Stimulated activated CD4-positive, alpha-beta T cell treated with anti-CD3 and anti-CD28 coated beads, Interleukin-15, amount 100 ng/mL, for 1 hour (primary cell): ENCODE measurements around the gene BIN2.
"Not testable (repeated sequence)": the region's sequence is repeated elsewhere in the genome, so short reads cannot be mapped to it uniquely, and the experiment has no call there.

ENCODE experiments used
- DNase-seq, 2 donors: peaks; one replicate each; pipeline ENCODE4 v3.0.0-alpha.2; 2020; ENCODE audit warnings: low read depth in 1 of 2, low spot score in 1 of 2

BIN2 gene

DNA sequence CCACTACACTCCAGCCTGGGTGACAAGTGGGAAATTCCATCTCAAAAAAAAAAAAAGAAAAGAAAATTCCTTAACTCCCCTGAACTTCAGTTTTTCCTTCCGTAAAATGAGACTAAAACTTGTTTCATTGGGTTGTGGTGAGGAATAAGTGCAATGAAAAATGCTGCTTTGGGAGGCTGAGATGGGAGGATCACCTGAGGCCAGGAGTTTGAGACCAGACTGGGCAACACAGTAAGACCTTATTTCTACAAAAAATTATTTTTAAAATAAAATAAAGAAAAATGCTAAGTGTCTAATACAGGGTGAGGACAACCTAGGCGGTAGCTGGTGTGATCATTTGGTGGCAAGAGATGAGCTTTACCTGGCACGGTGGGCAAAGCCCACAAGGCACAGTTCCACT lies 60.6 kb downstream of the BIN2 start:
- DNase-seq, result no peak

- no peak for DNase-seq
Observed at GRCh38 chr12:51262758-51263177, 61.2 kb downstream of the BIN2 start.

DNA sequence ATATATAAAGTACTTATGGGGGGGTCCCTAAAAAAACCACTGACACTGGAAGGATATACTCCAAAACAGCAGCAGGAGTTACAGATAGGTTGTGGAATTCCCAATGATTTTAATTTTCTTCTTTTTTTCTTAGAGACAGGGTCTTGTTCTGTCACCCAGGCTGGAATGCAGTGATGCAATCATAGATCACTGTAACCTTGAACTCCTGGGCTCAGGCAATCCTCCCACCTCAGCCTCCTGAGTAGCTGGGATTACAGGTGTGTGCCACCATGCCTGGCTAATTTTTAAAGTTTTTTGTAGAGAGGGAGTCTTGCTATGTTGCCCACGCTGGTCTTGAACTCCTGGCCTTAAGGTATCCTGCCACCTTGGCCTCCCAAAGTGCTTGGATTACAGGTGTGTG lies 64.4 kb downstream of the BIN2 start:
- DNase-seq, result not testable (repeated sequence)

GRCh38 chr12:51254536-51254935 lies 69.4 kb downstream of the BIN2 start:
- no peak for DNase-seq

GRCh38 chr12:51253276-51253675 lies 70.7 kb downstream of the BIN2 start:
- DNase-seq, result no peak

DNA sequence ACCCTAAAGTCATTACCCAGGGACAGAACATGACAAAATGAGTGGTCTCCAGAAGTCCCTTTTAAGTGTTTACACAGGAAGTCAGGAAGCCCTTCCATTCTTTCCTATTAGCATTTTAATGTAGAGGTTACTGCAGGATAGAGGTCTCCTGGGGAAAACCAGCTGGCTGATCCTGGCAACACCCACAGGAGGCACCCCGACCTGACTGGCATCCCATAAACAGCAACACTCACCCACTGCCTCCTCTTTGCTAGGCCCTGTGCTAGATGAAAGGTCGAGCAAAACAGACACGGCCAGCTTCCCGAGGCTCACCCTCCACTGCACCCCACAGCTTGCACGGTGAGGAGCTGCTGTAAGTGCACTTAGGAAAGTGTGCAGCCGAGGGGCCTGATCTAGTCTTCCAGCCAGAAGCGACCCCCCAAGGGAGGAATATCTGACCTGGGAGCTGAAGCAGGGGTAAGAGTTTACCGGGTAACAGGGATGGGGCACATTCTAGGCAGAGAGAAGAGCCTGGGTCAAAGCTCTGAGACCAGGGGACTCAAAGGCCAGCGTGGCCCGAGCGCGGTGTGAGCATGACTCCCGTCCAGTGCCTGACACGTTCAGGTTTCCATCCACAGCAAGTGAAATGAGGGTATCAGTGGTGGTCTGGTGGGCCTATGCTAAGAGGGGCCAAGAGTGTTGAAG lies 76.3 kb downstream of the BIN2 start:
- no peak for DNase-seq

DNA sequence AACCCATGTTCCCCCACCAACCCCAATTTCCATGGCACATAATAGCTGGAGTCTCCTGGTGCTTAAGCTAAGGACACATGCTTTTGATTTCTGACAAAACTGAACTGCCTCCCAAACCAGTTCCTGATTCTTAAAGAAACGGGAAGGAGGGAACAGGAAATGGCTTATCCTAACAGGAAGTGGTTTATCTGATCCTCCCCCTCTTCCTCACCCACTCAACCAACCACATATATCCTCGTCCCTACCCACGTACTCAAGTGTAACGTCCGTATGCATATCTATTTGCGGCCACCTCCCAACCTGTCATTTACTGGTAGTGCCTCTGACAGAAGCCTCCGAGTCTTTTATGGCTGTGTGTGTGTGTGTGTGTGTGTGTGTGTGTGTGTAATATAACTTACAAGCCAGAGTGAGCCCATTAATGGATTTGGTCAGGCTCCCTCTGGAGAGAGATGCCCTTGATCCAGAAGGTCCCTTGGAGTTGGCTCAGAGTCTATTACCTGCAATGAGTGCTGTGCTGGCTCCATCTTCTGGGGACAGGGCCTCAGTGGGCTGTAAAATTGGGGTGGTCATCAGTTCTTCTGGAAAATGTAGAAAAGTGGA lies 77.6 kb downstream of the BIN2 start:
- no peak for DNase-seq

GRCh38 chr12:51245476-51246253 lies 78.3 kb downstream of the BIN2 start:
- no peak for DNase-seq

DNA sequence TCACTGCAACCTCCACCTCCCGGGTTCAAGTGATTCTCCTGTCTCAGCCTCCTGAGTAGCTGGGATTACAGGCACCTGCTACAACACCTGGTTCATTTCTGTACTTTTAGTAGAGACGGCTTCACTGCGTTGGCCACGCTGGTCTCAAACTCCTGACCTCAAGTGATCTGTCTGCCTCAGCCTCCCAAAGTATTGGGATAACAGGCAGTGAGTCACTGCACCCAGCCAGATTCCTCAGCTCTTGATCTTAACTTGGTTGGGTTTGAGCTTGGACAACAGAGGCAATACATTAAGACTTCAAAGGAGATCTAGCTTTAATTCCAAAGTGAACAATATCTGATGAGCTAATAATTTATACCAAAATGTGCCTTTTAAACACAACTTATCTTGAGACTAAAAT lies 79.7 kb downstream of the BIN2 start:
- no peak for DNase-seq

DNA sequence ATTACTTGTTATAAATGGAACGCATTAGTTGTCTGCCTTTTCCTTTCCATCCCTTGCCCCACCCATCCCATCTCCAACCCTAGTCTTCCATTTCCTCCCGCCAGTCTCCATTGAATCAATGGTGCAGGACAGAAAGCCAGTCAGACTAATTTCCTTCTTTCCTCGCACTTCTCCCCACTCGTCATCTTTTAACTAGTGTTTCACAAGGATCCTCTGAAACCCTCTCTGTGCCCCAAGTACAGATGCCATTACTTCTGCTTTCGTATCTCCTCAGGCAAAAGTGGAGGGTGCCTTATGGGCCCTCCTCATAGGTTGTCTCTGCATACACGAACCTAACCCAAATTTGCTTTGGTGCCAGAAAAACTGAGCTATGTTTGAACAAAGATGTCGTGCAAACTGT lies 81.1 kb downstream of the BIN2 start:
- DNase-seq, result no peak

GRCh38 chr12:51242120-51242519 lies 81.9 kb downstream of the BIN2 start:
- no peak for DNase-seq

- DNase-seq, result no peak
Observed at GRCh38 chr12:51240971-51241370, 83.0 kb downstream of the BIN2 start.

GRCh38 chr12:51238510-51239334 lies 85.3 kb downstream of the BIN2 start, which contains the start of gene DAZAP2:
Gene DAZAP2, plus strand, starts transcription at chr12:51238826. Its CDS starts 82 bp downstream, at chr12:51238908.
- peak; percentile 88 to 95 for DNase-seq

- no peak for DNase-seq
Observed at GRCh38 chr12:51238037-51238509, 85.9 kb downstream of the BIN2 start.

GRCh38 chr12:51234530-51234929 lies 89.4 kb downstream of the BIN2 start:
- DNase-seq, result no peak

DNA sequence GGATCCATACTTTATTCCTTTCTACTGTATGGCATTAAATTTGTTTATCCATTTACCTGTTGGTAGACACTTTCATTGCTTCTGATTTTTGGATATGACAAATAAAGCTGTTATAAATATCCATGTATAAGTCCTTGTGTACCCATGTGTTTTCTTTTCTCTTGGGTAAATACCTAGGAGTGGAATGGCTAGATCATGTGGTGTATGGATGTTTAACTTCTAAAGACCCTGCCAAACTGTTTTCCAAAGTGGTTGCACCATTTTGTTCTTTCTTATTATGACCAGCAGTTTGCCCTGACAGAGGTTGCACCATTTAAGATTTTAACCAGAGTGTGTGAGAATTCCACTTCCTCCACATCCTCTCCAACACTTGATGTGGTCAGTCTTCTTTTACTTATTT lies 91.3 kb downstream of the BIN2 start:
- DNase-seq, result no peak
